DND-41 (cell line): ENCODE data around the gene MED17.

ENCODE experiments used
- CTCF ChIP-seq: IDR thresholded peaks from 2 replicates; pipeline ENCODE4 v1.5.1; 2012; ENCODE audit warnings: borderline replicate concordance, low read length, moderate library complexity, mild to moderate bottlenecking; ENCODE audit not compliant: poor library complexity, severe bottlenecking; ENCODE audit errors: extremely low read depth
- EZH2 ChIP-seq: IDR thresholded peaks from 3 replicates; pipeline ENCODE4 v1.6.1; 2012; ENCODE audit warnings: borderline replicate concordance, low read depth, mild to moderate bottlenecking, moderate library complexity, low read length, inconsistent platforms; ENCODE audit not compliant: severe bottlenecking

GRCh38 chr11:93737904-93738612 lies 46.0 kb upstream of the MED17 start:
- TF ChIP-seq CTCF (no peak), EZH2 (no peak)
